GM21619 (cell line): Measurements from ENCODE around the gene CYP2B6.
"Not testable (repeated sequence)": the region's sequence is repeated elsewhere in the genome, so short reads cannot be mapped to it uniquely, and the experiment has no call there.

Experiments
- ATAC-seq: cut with Tn5 transposase; IDR thresholded peaks from one replicate; pipeline ENCODE4 v1.9.1; 2021; ENCODE audit not compliant: unreplicated experiment

CYP2B6 gene

DNA sequence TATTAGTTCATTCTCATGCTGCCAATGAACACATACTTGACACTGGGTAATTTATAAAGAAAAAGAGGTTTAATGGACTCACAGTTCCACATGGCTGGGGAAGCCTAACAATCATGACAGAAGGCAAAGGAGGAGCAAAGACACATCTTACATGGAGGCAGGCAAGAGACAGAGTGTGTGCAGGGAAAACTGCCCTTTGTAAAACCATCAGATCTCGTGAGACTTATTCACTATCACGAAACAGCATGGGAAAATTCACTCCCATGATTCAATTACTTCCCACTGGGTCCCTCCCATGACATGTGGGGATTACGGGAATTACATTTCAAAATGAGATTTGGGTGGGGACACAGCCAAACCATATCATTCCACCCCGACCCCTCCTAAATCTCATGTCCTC is 11.3 kb upstream of the CYP2B6 start:
- ATAC-seq = not testable (repeated sequence)

GRCh38 chr19:40980743-40981442 is 10.2 kb upstream of the CYP2B6 start:
- not testable (repeated sequence) for ATAC-seq

DNA sequence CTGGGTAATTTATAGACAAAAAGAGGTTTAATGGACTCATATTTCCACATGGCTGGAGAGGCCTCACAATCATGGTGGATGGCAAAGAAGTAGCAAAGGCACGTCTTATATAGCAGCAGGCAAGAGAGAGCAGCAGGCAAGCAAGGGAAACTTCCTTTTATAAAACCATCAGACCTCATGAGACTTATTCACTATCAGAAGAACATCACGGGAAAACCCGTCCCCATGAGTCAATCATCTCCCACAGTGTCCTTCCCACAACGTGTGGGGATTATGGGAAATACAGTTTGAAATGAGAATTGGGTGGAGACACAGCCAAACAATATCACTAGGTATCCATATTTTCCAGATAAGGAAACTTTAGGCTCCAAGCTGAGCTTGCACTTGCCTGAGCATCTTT is 9.5 kb upstream of the CYP2B6 start:
- ATAC-seq = no peak

DNA sequence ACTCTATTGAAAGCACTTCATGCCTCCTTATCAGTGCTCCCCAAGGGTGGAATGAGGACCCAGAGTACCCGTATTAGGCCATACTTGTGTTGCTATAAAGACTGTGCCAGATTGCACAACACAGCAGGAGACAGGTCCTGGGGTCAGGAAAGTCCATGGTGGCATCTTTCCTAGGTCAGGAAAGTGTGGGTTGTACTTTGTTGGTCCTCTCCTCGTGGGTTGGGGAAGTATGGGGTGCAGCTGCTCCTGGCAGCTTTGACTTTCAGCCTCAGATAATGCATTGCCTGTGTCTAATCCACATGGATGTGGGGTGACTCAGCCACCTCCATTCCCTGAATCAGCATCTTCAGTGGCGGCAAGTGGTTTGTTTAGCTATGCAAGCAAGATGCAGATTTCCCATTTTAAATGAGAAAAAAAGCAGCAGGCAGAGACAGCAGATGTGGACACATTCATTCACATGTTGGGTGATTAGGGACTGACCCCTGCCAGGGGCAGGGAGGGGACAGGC is 8.4 kb upstream of the CYP2B6 start:
- ATAC-seq = no peak

DNA sequence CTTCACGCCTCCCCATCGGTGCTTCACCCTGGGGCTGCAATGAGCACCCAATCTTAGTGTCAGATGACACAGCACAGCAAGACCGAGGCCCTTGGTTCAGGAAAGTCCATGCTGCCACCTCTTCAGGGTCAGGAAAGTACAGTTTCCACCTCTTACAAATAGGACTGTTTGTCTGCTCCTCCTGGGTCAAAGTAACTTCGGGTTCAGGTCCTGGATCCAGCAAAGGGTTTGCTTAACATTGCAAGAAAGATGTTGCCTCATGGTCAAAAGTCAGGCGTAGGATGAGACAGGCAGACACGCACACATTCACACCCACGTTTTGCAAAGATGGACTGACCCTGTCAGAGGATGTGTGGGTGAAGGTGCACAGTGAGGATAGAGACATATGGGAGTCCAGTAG is 1.6 kb upstream of the CYP2B6 start:
- ATAC-seq = no peak

DNA sequence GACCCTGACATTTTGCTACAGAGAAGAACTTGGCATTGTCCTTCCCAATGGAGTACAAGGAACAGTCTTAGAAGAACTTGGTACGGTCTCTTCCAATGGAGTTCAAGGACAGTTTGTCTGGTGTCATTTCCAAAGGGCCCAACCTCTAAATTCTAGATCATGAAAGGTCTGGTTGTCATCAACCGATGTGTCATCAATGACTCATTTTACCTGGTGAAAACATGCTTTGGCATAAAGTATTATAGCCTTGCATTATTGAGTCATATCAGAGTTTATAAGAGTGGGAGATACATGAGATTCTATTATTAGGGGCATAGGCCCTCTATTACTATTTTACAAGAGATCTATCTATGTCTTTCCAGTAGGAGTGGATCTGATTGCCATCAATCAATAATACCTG is 4.3 kb downstream of the CYP2B6 start:
- no peak for ATAC-seq

GRCh38 chr19:40999018-40999417 is 7.9 kb downstream of the CYP2B6 start:
- ATAC-seq = not testable (repeated sequence)

- ATAC-seq = no peak
Measured at GRCh38 chr19:41000310-41000737, 9.2 kb downstream of the CYP2B6 start.

- no peak for ATAC-seq
Measured at GRCh38 chr19:41001243-41001971, 10.3 kb downstream of the CYP2B6 start.

- not testable (repeated sequence) for ATAC-seq
Measured at GRCh38 chr19:41003656-41004055, 12.6 kb downstream of the CYP2B6 start.

GRCh38 chr19:41009700-41010235 is 18.7 kb downstream of the CYP2B6 start:
- no peak for ATAC-seq

GRCh38 chr19:41013359-41013758 is 22.3 kb downstream of the CYP2B6 start:
- no peak for ATAC-seq

DNA sequence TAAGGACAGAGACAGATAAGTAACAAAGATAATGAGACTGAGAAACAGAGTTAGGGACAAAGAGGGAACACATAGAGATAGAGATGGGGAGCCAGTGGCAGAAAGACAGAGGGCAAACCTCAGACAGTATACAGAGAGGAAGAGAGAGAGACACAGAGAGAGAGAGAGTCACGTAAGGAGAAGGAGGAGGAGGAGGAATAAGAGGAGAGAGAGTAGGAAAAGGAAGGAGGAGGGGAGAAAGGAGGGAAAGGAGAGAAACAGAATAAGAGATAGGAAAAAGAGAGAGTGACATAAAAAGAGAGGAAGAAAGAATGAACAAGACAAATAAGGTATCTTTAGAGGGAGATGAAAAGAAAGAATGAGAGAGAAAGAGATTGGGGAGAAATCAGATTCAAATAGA is 23.6 kb downstream of the CYP2B6 start:
- no peak for ATAC-seq

DNA sequence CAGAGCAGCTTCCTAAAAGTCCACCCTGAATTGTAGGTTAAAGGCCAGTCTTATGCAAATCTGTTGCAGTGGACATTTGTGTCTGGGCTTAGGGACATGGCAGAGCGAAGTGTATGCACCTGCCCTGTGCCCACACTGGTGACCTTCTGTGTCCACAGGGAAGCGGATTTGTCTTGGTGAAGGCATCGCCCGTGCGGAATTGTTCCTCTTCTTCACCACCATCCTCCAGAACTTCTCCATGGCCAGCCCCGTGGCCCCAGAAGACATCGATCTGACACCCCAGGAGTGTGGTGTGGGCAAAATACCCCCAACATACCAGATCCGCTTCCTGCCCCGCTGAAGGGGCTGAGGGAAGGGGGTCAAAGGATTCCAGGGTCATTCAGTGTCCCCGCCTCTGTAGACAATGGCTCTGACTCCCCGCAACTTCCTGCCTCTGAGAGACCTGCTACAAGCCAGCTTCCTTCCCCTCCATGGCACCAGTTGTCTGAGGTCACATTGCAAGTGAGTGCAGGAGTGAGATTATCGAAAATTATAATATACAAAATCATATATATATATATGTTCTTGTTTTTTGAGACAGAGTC is 25.5 kb downstream of the CYP2B6 start:
- no peak for ATAC-seq

GRCh38 chr19:41018736-41019290 is 27.7 kb downstream of the CYP2B6 start:
- ATAC-seq = no peak

DNA sequence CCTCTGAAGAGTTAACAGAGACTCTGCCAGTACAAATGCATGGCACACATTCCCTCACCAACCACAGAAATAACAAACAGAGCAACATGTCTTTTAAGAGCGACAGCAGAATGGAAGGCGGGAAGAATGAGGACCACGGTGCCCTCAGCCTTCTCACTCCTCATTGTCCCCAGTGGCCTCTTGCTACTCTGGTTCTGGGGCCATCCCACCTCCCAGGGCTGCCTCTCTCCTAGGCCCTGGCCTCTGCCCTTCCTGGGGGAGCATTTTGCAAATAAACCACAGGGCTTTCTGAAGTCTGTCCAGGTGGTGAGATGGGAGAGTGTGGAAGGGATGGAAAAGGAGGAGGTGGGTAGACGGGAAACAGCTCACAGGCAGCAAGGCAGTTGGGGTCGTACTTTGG is 28.3 kb downstream of the CYP2B6 start:
- no peak for ATAC-seq

GRCh38 chr19:41023193-41023592 is 32.1 kb downstream of the CYP2B6 start:
- ATAC-seq = no peak

- no peak for ATAC-seq
Measured at GRCh38 chr19:41025411-41025810, 34.3 kb downstream of the CYP2B6 start.

GRCh38 chr19:41025871-41026270 is 34.8 kb downstream of the CYP2B6 start:
- no peak for ATAC-seq

DNA sequence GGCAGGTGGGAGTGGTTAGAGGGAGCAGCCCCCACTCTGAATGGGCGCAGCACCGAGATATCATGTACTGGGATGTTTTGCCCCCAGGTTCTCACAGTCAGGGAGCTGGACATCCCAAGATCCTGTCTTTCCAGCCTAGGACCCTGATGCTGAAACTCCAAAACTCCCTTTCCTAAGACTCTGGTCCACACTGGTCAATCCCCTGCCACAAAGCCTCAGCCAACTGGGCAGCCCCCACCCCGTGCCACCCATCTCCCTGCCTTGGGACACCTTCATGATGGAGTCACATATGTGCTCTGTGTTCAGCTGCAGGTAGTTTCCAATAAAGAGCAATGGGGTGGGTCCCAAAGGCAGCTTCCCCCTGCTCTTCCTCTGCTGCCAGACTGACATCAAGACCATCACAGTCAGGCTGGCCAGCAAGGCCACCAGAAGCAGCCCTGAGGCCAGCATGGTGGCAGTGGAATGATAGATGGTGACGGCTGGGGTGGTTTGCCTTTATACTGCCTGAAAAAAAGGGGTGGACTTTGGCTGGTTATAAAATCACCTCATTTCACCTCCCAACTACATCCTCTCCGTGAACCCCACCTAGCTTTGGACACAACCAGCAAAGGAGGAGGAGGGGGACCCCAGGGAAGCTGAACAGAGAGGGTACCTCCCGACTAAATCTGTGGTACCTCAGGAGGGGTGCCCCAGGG is 36.3 kb downstream of the CYP2B6 start:
- ATAC-seq = no peak
